B cell (primary cell): ENCODE data around the gene RBM20. TPM values are rescaled to one million over a fixed set of nuclear protein-coding genes. Genes with fewer than 3 reads are reported as not detected.
"Not testable (repeated sequence)": the region's sequence is repeated elsewhere in the genome, so short reads cannot be mapped to it uniquely, and the experiment has no call there.

ENCODE experiments used
- ATAC-seq: fragments of 200-7000 bp; cut with Tn5 transposase; one replicate; pipeline ENCODE4 v1.10.0; 2021; ENCODE audit warnings: low read depth, mild to moderate bottlenecking, moderate number of reproducible peaks, moderate library complexity
- CTCF ChIA-PET: fragments of 350-600 bp; sonication (Branson Sonifier 250); formaldehyde crosslinking; loops from one replicate; lab custom pipeline; 2021; ENCODE audit warnings: antibody characterized with exemption, inconsistent platforms; lab: Charles Lee
- POLR2A ChIA-PET: fragments of 350-600 bp; sonication (Branson Sonifier 250); formaldehyde crosslinking; loops from one replicate; lab custom pipeline; 2021; ENCODE audit warnings: antibody characterized with exemption; lab: Charles Lee
- DNase-seq: peaks from one replicate; pipeline ENCODE4 v3.0.0; 2013
- H2AFZ ChIP-seq: 2 replicates; pipeline ENCODE4 v1.6.1; 2012; ENCODE audit warnings: mild to moderate bottlenecking, low read depth, low read length; ENCODE audit not compliant: insufficient read depth, poor library complexity, severe bottlenecking
- H3K27ac ChIP-seq, 2 donors: 1 replicate in 1 of 2; 2 replicates in 1 of 2; pipeline ENCODE4 v1.5.1; 2012 to 2013; ENCODE audit warnings: low read length in 2 of 2, mild to moderate bottlenecking in 2 of 2, moderate library complexity in 1 of 2
- H3K27me3 ChIP-seq, 4 experiments: fragments of 200-600 bp in 1 of 4; sonication (generic) in 1 of 4; replicated peaks in 1 of 4; 1 replicate in 2 of 4; 2 replicates in 2 of 4; pipeline versions ENCODE4 v1.6.1 to v1.7.0; 2013 to 2016; ENCODE audit warnings: low read length in 3 of 4, mild to moderate bottlenecking in 2 of 4, mixed read lengths in 1 of 4, moderate library complexity in 1 of 4; ENCODE audit not compliant: insufficient read depth in 4 of 4, control insufficient read depth in 3 of 4; ENCODE audit errors: control extremely low read depth in 1 of 4
- H3K36me3 ChIP-seq, 2 experiments: replicated peaks in 1 of 2; 1 replicate in 1 of 2; 2 replicates in 1 of 2; pipeline versions ENCODE4 v1.6.1 to v1.7.1; 2013; ENCODE audit warnings: low read length in 1 of 2; ENCODE audit not compliant: insufficient read depth in 2 of 2, control insufficient read depth in 1 of 2; ENCODE audit errors: control extremely low read depth in 1 of 2, extremely low read depth in 1 of 2
- H3K4me1 ChIP-seq, 2 donors: fragments of 200-600 bp in 1 of 2; sonication (generic) in 1 of 2; 1 replicate in 1 of 2; 2 replicates in 1 of 2; pipeline versions ENCODE4 v1.5.1 to v1.6.1; 2013 to 2017; ENCODE audit warnings: low read length in 2 of 2; ENCODE audit not compliant: control insufficient read depth in 2 of 2, insufficient read depth in 2 of 2
- H3K4me2 ChIP-seq: replicated peaks from 2 replicates; pipeline ENCODE3; 2012; ENCODE audit warnings: mild to moderate bottlenecking, low read depth, low read length; ENCODE audit not compliant: poor library complexity, severe bottlenecking
- H3K4me3 ChIP-seq, 5 experiments: fragments of 200-600 bp in 1 of 5; sonication (generic) in 1 of 5; 1 replicate in 3 of 5; 2 replicates in 2 of 5; pipeline versions ENCODE4 v1.5.1 to v1.7.0; 2011 to 2016; ENCODE audit warnings: low read length in 4 of 5, mild to moderate bottlenecking in 4 of 5, low read depth in 2 of 5, control low read depth in 1 of 5, moderate library complexity in 1 of 5; ENCODE audit not compliant: insufficient read depth in 1 of 5; ENCODE audit errors: control extremely low read depth in 1 of 5, extremely low read depth in 1 of 5
- H3K79me2 ChIP-seq: fragments of 200-600 bp; sonication (generic); one replicate; pipeline ENCODE4 v1.6.0; 2016; ENCODE audit warnings: low read length; ENCODE audit not compliant: control insufficient read depth, insufficient read depth
- H3K9ac ChIP-seq: fragments of 200-600 bp; sonication (generic); 2 replicates; pipeline ENCODE4 v1.6.1; 2017; ENCODE audit warnings: mild to moderate bottlenecking, low read length, moderate library complexity
- H3K9me3 ChIP-seq, 3 donors: one replicate each; pipeline versions ENCODE4 v1.6.1 to v1.7.1; 2013; ENCODE audit warnings: low read length in 2 of 3; ENCODE audit not compliant: control insufficient read depth in 2 of 3, insufficient read depth in 1 of 3; ENCODE audit errors: control extremely low read depth in 1 of 3
- H4K20me1 ChIP-seq: 2 replicates; pipeline ENCODE4 v1.6.0; 2012; ENCODE audit warnings: mild to moderate bottlenecking, low read length; ENCODE audit not compliant: insufficient read depth, control insufficient read depth, poor library complexity, severe bottlenecking
- H3K27ac Mint-ChIP-seq: one replicate; pipeline ENCODE4 v1.8.0; 2021; ENCODE audit warnings: mixed read lengths
- H3K27me3 Mint-ChIP-seq: one replicate; pipeline ENCODE4 v1.8.0; 2021; ENCODE audit warnings: mixed read lengths
- H3K4me1 Mint-ChIP-seq: one replicate; pipeline ENCODE4 v1.8.0; 2021; ENCODE audit warnings: mixed read lengths
- H3K4me3 Mint-ChIP-seq: one replicate; pipeline ENCODE4 v1.8.0; 2021; ENCODE audit warnings: mixed read lengths
- H3K9me3 Mint-ChIP-seq: one replicate; pipeline ENCODE4 v1.8.0; 2022; ENCODE audit warnings: mixed read lengths; ENCODE audit not compliant: insufficient read depth
- CTCF ChIP-seq: fragments of 200-600 bp; IDR thresholded peaks from one replicate; pipeline ENCODE4 v1.8.0; 2022; ENCODE audit warnings: antibody characterized with exemption, mild to moderate bottlenecking
- EZH2 ChIP-seq: IDR thresholded peaks from 2 replicates; pipeline ENCODE4 v1.6.1; 2012; ENCODE audit warnings: borderline replicate concordance, low read depth, mild to moderate bottlenecking, moderate library complexity, low read length; ENCODE audit not compliant: insufficient read depth, poor library complexity, severe bottlenecking
- WGBS: methylation state at CpG from one replicate; pipeline ENCODE4 v1.1.5; 2013; ENCODE audit warnings: missing lambda C conversion rate; ENCODE audit not compliant: insufficient coverage; 5-methylcytosine and 5-hydroxymethylcytosine counted together
- intact Hi-C: fragments of 100-400 bp; cut with micrococcal nuclease; formaldehyde crosslinking; loops from one replicate; pipeline ENCODE4 v1.10.0; 2022
- polyA plus RNA-seq: library from polyadenylated mRNA; depleted of rRNA; stranded (reverse); fragments of >200 nt; gene quantifications from 2 replicates; pipeline ENCODE4 v1.2.3, GENCODE V29; 2012
- total RNA-seq, 2 donors: library from RNA; stranded (reverse); fragments of 120-200 nt in 1 of 2; gene quantifications; 1 replicate in 1 of 2; 2 replicates in 1 of 2; pipeline versions ENCODE4 v1.2.3 to v1.2.4, GENCODE V29; 2013 to 2022

RBM20 gene
- total and polyA plus RNA-seq, 2 donors (not counting 1 experiment from before 2014, with no cell fraction given): not detected

GRCh38 chr10:110620398-110620719 is 23.8 kb upstream of the RBM20 start:
- H3K27me3 ChIP-seq: no peaks in the 10 kb centered on the region
- intact Hi-C loops: no loop called here
- Mint-ChIP-seq H3K9me3 (peaks cover 5% of the 10 kb centered on the region), H3K4me3 (no peak overlapping the region), H3K27me3 (peaks cover 6% of the 10 kb centered on the region), H3K4me1 (no peaks in the 10 kb centered on the region), H3K27ac (no peak overlapping the region)
- H3K4me2 ChIP-seq: no peak overlapping the region
- no peak overlapping the region for H2AFZ ChIP-seq
- no peaks in the 10 kb centered on the region for H3K36me3 ChIP-seq
- H3K9me3 ChIP-seq: no peaks in the 10 kb centered on the region
- no peak for ATAC-seq
- H3K27ac ChIP-seq: no peak overlapping the region
- no peak overlapping the region for H3K4me3 ChIP-seq
- no peak overlapping the region for H3K9ac ChIP-seq
- CTCF ChIA-PET: interaction anchor here (1.2 to 2.2 kb wide), 2 partner anchors 9 to 52 kb away, joined by 4 to 10 read pairs; no protein-coding TSS in a partner anchor
- no peaks in the 10 kb centered on the region for H3K4me1 ChIP-seq
- no peaks in the 10 kb centered on the region for H3K79me2 ChIP-seq
- POLR2A ChIA-PET: no interaction called here
- no CpG with 5 or more reads among the region's 2 CpGs for WGBS
- no peaks in the 10 kb centered on the region for H4K20me1 ChIP-seq
- TF ChIP-seq CTCF (no peak), EZH2 (no peak)
- no peak for DNase-seq

- H2AFZ ChIP-seq, H3K4me1 Mint-ChIP-seq, H3K9me3 ChIP-seq, H3K9me3 Mint-ChIP-seq, H3K4me3 ChIP-seq, H4K20me1 ChIP-seq, intact Hi-C loops, H3K27me3 ChIP-seq, DNase-seq, H3K27ac ChIP-seq, H3K9ac ChIP-seq, POLR2A ChIA-PET, H3K4me3 Mint-ChIP-seq, ATAC-seq, H3K36me3 ChIP-seq, H3K27ac Mint-ChIP-seq, H3K4me2 ChIP-seq, H3K4me1 ChIP-seq, H3K79me2 ChIP-seq: not testable (repeated sequence)
- no CpG with 5 or more reads among the region's 4 CpGs for WGBS
- CTCF ChIA-PET: interaction anchor here (0.7 kb wide), 1 partner anchor 209 kb away, joined by 3 read pairs; no protein-coding TSS in a partner anchor
- H3K27me3 Mint-ChIP-seq: peaks cover 14% of the 10 kb centered on the region
These were observed 20.8 kb upstream of the RBM20 start for GRCh38 chr10:110623316-110623715.
